MM.1S (cell line): Measurements from ENCODE around the gene FXYD7.
"Not testable (repeated sequence)": the region's sequence is repeated elsewhere in the genome, so short reads cannot be mapped to it uniquely, and the experiment has no call there.

Source experiments
- DNase-seq: peaks from one replicate; pipeline ENCODE4 v3.0.0-alpha.2; 2015
- H2AFZ ChIP-seq: fragments of 300-600 bp; sonication (generic); 2 replicates; pipeline ENCODE4 v1.6.0; 2016; ENCODE audit warnings: antibody characterized with exemption, low read length
- H3F3A ChIP-seq: fragments of 300-600 bp; sonication (generic); 2 replicates; pipeline ENCODE4 v1.6.1; 2016; ENCODE audit warnings: mild to moderate bottlenecking, antibody characterized with exemption, low read length, moderate library complexity, mixed read lengths; ENCODE audit not compliant: insufficient read depth
- H3K27ac ChIP-seq: fragments of 300-600 bp; sonication (generic); 2 replicates; pipeline ENCODE4 v1.5.1; 2016; ENCODE audit warnings: mild to moderate bottlenecking, low read length
- H3K27me3 ChIP-seq: fragments of 300-600 bp; sonication (generic); replicated peaks from 2 replicates; pipeline ENCODE4 v1.6.0; 2016; ENCODE audit warnings: low read length; ENCODE audit not compliant: insufficient read depth
- H3K36me3 ChIP-seq: fragments of 300-600 bp; sonication (generic); replicated peaks from 2 replicates; pipeline ENCODE4 v1.6.1; 2016; ENCODE audit warnings: mild to moderate bottlenecking, low read length, mixed read lengths; ENCODE audit not compliant: insufficient read depth
- H3K4me1 ChIP-seq: fragments of 300-600 bp; sonication (generic); 2 replicates; pipeline ENCODE4 v1.6.1; 2016; ENCODE audit warnings: low read length, mixed read lengths
- H3K4me2 ChIP-seq: fragments of 300-600 bp; sonication (generic); 2 replicates; pipeline ENCODE4 v1.6.0; 2016; ENCODE audit warnings: low read depth, low read length
- H3K4me3 ChIP-seq: fragments of 300-600 bp; sonication (generic); 2 replicates; pipeline ENCODE4 v1.5.1; 2016; ENCODE audit warnings: low read length, mixed read lengths
- H3K79me2 ChIP-seq: fragments of 300-600 bp; sonication (generic); 2 replicates; pipeline ENCODE4 v1.6.1; 2016; ENCODE audit warnings: mixed run types, low read length, mixed read lengths
- H3K9ac ChIP-seq: fragments of 300-600 bp; sonication (generic); 2 replicates; pipeline ENCODE4 v1.6.1; 2016; ENCODE audit warnings: low read length, mixed read lengths
- H3K9me2 ChIP-seq: fragments of 300-600 bp; sonication (generic); replicated peaks from 2 replicates; pipeline ENCODE4 v1.6.1; 2016; ENCODE audit warnings: mild to moderate bottlenecking, low read length, mixed read lengths; ENCODE audit not compliant: insufficient read depth
- H3K9me3 ChIP-seq: fragments of 300-600 bp; sonication (generic); replicated peaks from 2 replicates; pipeline ENCODE4 v1.6.1; 2016; ENCODE audit warnings: mild to moderate bottlenecking, low read length, mixed read lengths; ENCODE audit not compliant: insufficient read depth
- H4K20me1 ChIP-seq: fragments of 300-600 bp; sonication (generic); 2 replicates; pipeline ENCODE4 v1.6.1; 2016; ENCODE audit warnings: mild to moderate bottlenecking, low read length, moderate library complexity, mixed read lengths; ENCODE audit not compliant: insufficient read depth
- EZH2 ChIP-seq: fragments of 300-600 bp; sonication (generic); optimal IDR thresholded peaks from 2 replicates; pipeline ENCODE3; 2017; ENCODE audit warnings: low read depth, mild to moderate bottlenecking, antibody characterized with exemption, low read length, mixed read lengths
- EZH2phosphoT487 ChIP-seq: fragments of 300-600 bp; sonication (generic); IDR thresholded peaks from 2 replicates; pipeline ENCODE4 v1.6.1; 2018; ENCODE audit warnings: antibody characterized with exemption, low read length
- TF ChIP-seq, protein P1 (sequence below): fragments of 300-600 bp; sonication (generic); IDR thresholded peaks from 2 replicates; pipeline ENCODE4 v1.5.1; 2016; ENCODE audit warnings: antibody characterized with exemption, low read length, mixed read lengths

FXYD7 gene

DNA sequence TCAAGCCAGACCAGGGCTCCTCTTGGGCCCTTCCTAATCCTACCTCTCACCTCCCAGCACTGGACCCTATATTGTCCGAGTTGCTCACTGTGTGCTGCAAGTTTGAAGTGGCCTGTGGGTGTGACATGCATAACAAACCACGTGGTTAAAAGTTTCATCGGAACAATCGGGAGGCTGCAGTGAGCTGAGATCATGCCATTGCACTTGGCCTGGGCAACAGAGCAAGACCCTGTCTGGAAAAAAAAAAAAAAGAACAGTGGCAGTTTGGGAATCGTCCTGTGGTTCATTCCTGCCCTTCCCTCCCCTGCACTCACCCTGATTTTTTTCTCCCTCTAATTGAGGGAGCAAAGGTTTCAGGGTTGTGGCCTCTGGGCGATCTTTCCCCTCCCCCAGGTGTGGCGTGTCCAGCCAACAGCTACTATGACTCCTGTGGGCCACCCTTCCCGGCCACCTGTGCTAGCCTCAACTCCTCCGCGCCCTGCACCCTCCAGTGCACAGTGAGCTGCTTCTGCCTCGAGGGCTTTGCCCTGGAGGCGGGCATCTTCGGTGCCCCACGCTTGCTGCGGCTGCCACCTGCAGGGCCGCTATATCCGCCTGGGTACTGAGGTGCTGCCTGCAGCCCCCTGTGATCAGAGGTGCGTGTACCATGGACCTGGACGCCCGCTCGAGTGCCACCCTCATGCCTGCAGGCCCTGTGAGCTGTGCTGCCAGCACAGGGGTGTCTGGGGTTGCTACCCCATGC, 43.7 kb upstream of the FXYD7 start:
- H3K4me3 ChIP-seq = no peak overlapping the region
- H3K4me2 ChIP-seq = no peak overlapping the region
- H3K4me1 ChIP-seq = no peaks in the 10 kb centered on the region
- H3K27ac ChIP-seq = no peak overlapping the region
- no peak for DNase-seq
- no peaks in the 10 kb centered on the region for H3K9me2 ChIP-seq
- no peak overlapping the region for H2AFZ ChIP-seq
- no peaks in the 10 kb centered on the region for H4K20me1 ChIP-seq
- H3K9me3 ChIP-seq = no peaks in the 10 kb centered on the region
- no peak overlapping the region for H3K9ac ChIP-seq
- H3F3A ChIP-seq = no peaks in the 10 kb centered on the region
- no peaks in the 10 kb centered on the region for H3K79me2 ChIP-seq
- H3K36me3 ChIP-seq = no peaks in the 10 kb centered on the region
- TF ChIP-seq EZH2phosphoT487 (no peak), EZH2 (no peak)
- TF ChIP-seq, protein P1, sequence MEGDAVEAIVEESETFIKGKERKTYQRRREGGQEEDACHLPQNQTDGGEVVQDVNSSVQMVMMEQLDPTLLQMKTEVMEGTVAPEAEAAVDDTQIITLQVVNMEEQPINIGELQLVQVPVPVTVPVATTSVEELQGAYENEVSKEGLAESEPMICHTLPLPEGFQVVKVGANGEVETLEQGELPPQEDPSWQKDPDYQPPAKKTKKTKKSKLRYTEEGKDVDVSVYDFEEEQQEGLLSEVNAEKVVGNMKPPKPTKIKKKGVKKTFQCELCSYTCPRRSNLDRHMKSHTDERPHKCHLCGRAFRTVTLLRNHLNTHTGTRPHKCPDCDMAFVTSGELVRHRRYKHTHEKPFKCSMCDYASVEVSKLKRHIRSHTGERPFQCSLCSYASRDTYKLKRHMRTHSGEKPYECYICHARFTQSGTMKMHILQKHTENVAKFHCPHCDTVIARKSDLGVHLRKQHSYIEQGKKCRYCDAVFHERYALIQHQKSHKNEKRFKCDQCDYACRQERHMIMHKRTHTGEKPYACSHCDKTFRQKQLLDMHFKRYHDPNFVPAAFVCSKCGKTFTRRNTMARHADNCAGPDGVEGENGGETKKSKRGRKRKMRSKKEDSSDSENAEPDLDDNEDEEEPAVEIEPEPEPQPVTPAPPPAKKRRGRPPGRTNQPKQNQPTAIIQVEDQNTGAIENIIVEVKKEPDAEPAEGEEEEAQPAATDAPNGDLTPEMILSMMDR = no peak
- peaks cover 72% of the 10 kb centered on the region for H3K27me3 ChIP-seq

DNA sequence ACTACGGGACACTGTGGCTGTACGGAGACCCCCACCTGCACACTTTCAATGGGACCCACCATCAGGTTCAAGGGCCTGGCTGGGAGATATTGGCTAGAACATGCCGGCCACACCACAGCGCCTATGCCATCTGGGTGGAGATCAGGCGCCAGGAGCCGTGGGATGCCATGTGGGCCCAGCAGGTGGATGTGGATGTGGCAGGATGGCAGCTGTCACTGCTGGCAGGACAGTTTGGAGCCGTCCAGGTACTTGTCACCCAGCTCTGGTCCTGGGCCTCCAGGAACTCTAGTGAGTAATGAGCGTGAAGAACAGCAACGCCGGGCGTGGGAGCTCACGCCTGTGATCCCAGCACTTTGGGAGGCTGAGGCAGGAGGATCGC, 43.2 kb upstream of the FXYD7 start:
- no peak overlapping the region for H3K27ac ChIP-seq
- H3K36me3 ChIP-seq = no peaks in the 10 kb centered on the region
- no peaks in the 10 kb centered on the region for H3K4me1 ChIP-seq
- no peak overlapping the region for H3K9ac ChIP-seq
- H4K20me1 ChIP-seq = no peaks in the 10 kb centered on the region
- H3F3A ChIP-seq = no peaks in the 10 kb centered on the region
- no peak overlapping the region for H2AFZ ChIP-seq
- no peaks in the 10 kb centered on the region for H3K9me3 ChIP-seq
- TF ChIP-seq EZH2phosphoT487 = no peak
- TF ChIP-seq EZH2 = no peak
- TF ChIP-seq, protein P1 = no peak
- H3K27me3 ChIP-seq = peaks cover 76% of the 10 kb centered on the region
- no peak overlapping the region for H3K4me2 ChIP-seq
- DNase-seq = no peak
- no peak overlapping the region for H3K4me3 ChIP-seq
- H3K79me2 ChIP-seq = no peaks in the 10 kb centered on the region
- H3K9me2 ChIP-seq = no peaks in the 10 kb centered on the region

DNA sequence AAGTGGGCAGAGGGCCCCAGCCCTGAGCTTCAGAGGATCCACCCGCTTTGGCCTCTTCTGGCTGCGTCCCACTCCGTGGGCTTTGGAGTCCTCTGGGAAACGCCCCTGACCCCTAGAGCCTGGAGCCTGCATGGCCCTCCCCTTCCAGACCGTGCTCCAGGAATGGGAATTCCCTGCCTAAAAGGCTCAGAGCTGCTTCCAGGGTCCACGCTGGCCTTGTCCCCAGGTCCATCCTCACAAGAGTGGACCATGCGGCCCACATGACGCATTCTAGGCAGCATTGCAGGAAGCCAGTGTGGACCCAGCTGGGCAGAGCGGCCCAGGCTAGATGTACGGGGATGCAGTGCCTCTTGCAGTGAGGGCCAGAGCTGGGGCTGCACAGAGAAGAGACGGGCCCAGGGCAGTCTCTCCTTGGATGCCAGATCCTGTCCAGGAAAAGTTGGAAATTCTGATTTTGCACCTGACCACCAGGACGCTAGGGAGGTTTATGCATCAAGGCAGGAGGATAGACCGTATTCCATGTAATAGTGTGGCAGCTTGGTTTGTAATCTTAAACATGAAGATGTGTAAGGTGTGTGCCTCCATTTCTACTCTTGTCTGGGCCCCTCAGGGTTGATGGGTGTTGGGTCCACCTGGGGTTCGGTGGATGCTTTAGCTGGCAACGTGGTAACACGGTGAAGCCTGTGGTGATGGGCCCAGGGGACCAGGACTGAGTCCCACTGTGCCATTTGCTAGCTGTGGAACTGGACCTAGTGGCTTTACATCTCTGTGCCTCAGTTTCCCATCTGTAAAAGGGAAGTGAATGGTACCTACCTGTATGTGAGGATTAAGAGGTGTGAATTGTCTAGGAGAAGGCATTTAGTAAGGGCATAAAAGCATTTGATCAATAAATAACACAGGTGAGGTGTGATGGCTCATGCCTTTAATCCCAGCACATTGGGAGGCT, 42.2 kb upstream of the FXYD7 start:
- Histone ChIP-seq H4K20me1 (no peaks in the 10 kb centered on the region), H3K27me3 (peaks cover 74% of the 10 kb centered on the region), H2AFZ (no peak overlapping the region), H3K9me3 (no peaks in the 10 kb centered on the region), H3K4me2 (no peak overlapping the region), H3K36me3 (no peaks in the 10 kb centered on the region), H3K4me1 (no peaks in the 10 kb centered on the region), H3K9me2 (no peaks in the 10 kb centered on the region), H3K9ac (no peak overlapping the region), H3K79me2 (no peaks in the 10 kb centered on the region), H3K4me3 (no peak overlapping the region), H3K27ac (no peak overlapping the region), H3F3A (no peaks in the 10 kb centered on the region)
- DNase-seq = no peak
- TF ChIP-seq EZH2 = no peak
- TF ChIP-seq, protein P1 = no peak
- no peak for TF ChIP-seq EZH2phosphoT487

DNA sequence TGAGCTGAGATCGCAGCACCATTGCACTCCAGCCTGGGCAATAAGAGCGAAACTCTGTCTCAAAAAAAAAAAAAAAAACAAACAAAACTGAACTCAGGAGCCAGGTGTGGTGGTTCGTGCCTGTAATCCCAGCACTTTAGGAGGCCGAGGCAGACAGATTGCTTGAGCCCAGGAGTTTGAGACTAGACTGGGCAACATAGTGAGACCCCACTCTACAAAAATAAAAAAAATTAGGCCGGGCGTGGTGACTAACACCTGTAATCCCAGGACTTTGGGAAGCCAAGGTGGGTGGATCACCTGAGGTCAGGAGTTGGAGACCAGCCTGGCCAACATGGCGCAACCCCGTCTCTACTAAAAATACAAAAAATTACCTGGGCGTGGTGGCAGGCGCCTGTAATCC, 41.1 kb upstream of the FXYD7 start:
- DNase-seq, H3K79me2 ChIP-seq, H3K9me2 ChIP-seq, H3K4me2 ChIP-seq, H3K27ac ChIP-seq, H3K4me1 ChIP-seq, H3K9ac ChIP-seq, H4K20me1 ChIP-seq, H3K4me3 ChIP-seq, H2AFZ ChIP-seq, H3K9me3 ChIP-seq, H3K36me3 ChIP-seq, H3F3A ChIP-seq: not testable (repeated sequence)
- H3K27me3 ChIP-seq = peaks cover 68% of the 10 kb centered on the region

DNA sequence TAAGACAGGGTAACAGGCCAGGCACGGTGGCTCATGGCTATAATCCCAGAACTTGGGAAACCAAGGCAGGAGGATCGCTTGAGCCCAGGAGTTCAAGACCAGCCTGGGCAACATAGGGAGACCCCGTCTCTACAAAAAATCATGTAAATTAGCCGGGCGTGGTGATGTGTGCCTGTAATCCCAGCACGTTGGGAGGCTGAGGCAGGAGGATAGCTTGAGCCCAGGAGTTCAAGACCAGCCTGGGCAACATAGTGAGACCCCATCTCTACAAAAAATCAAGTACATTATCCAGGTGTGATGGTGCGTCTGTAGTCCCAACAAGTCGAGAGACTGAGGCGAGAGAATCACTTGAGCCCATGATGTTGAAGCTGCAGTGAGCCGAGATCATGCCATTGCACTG, 39.4 kb upstream of the FXYD7 start:
- not testable (repeated sequence) for H3K36me3 ChIP-seq, H3K4me2 ChIP-seq, H4K20me1 ChIP-seq, H3K79me2 ChIP-seq, DNase-seq, H3K4me3 ChIP-seq, H3K9me3 ChIP-seq, H2AFZ ChIP-seq, H3K9ac ChIP-seq, H3F3A ChIP-seq, H3K27ac ChIP-seq, H3K9me2 ChIP-seq, H3K4me1 ChIP-seq
- H3K27me3 ChIP-seq = peaks cover 67% of the 10 kb centered on the region
